SKM-1 treated with dmso at 0.1 percent for 144 hours (cell line): Measurements from ENCODE around the gene WWTR1.

Source experiments
- DNase-seq: peaks from one replicate; lab custom pipeline; 2025; ENCODE audit not compliant: unreplicated experiment; lab: John Stamatoyannopoulos, UW

The WWTR1 gene

DNA sequence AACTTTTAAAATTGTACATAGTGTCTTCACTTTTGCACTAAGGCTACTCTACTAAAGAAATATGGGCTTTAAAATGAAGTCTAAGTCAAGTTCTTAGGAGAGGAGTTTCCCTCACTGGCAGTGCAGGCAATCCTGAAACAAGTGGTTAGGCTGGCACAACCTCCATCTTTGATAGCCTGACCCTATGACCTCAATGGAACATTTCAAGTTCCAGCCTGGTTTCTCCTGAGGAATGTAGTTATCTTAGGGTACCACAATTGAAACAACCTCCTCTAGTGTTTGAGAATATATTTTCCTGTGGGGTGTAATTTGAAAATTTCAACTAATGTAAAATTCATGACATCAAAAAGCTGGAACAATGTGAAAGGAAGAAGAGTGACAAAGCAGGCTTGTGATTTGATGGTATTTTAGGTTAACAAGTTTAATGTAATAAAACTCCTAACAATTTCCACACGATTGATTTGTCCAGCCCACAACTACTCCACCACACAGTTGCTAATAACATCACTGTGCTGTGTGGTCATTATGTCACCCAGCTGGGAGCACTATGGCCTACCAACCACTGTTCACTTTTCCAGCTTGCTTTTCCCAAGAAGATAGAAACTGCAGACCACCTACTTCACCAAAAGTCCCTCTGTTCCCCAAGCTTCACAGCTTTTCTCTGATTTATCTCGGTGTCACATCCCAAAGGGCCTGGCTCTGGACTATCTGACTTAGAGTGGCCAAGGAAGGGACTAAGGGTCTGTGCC is 1.8 kb downstream of the WWTR1 start:
- DNase-seq, result no peak

DNA sequence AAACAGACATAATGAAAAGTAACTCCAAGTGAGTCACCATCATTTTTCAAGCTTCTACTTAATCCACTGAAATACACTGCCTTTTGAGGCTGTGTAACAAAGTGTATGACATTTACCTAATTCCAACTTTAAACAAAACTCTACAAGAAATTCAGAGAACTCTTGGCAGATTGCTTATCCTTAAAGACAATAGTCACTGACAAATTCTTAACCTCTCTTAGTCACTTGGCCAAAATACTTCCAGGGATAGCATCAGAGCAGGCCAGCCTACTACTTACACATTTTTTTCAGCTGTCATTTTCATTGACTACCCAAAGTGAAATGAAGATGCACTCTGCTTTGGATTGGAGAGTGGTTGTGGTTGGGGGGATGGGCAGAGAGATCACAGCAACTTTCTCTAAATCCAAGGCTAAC is 3.6 kb downstream of the WWTR1 start:
- no peak for DNase-seq

DNA sequence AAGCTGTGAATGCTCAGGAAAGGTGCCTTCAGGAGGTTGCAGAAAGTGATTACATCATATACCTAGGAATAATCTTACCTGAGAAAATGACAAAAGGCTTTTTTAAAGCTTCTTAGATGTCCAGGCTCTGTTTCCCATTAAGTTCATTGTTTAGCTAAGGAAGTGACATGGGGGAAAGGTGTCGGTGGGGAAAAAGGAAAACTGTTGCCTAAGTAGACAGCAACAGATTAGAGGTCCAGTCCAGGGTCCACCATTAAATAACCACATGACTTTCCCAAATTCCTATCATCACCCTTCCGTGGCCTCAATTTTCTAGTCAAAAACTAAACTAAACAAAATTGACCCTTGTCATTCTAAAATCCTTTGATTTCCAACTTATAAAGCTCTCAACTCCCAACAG is 4.3 kb downstream of the WWTR1 start:
- no peak for DNase-seq

DNA sequence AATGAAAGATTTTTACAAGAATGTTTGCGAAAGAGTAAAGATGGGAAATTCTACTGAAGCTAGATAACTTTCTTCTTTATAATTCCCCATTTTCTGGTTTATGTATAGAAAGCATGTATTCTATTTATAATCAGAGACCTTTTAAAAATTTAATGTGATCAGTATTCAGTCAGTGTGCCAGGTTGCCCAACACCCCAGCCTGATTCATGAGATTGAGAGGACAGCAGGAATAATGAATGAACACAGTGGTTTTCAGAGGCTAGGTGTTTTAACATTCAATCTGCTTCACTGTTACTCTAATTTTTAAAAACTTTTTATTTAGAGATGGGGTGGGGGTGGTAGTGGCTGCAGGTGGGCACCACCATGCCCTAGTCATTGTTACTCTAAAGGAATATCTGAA is 4.7 kb downstream of the WWTR1 start:
- DNase-seq, result no peak

DNA sequence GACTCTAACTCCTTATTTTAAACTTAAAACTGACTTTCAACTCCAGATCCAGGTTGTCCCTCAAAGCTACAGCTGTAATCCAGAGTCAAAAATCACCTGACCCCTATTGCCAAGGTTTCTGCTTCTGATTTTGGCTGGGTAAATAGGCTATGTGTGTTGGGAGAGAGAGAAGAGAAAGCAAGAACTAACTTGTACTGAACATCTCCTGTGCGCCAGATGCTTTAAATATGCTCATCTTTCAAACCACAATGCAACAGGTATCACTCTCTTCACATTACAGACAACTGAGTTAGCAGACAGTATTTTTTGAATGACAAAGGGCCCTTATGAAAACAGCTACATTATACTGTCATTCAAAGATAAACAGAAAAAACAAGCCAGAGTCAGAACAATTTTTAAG is 7.0 kb downstream of the WWTR1 start:
- DNase-seq, result no peak

DNA sequence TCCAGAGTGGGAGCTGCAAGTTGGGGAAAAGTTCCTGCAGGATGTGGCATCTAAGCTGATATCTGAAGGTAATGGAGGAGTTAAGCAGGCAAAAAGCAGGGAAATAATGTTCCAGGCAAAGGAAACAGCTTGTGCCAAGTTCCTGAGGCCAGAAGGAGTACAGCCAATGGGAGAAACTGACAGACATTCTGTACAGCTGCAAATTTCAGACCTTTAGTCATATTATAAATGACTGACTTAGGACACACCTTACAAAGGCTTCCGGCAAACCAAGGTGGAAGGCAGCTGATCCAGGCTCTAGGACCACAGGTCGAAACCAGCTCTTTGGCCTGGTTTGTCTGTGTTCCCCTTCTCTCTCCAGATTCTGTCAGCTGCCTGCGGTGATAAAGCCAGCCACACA is 9.3 kb downstream of the WWTR1 start:
- no peak for DNase-seq

DNA sequence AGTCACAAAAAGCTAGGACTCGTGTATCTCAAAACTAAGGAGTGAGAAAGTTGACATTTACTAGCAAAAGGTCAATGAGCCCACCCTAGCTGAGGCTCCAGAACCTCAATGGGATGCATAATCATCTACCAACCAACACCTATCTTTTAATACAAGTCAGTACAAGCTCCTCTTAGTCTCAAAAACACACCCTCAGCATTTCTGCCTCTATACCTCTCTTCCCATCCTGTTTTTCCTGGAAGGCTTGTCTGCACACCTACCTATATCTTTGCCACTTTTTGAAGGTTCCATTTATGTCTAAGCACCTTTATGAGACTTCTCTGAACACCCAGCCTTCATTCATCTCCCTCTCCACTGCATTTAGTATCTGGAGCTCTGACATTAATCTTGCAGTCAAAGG is 10.0 kb downstream of the WWTR1 start:
- DNase-seq, result no peak

DNA sequence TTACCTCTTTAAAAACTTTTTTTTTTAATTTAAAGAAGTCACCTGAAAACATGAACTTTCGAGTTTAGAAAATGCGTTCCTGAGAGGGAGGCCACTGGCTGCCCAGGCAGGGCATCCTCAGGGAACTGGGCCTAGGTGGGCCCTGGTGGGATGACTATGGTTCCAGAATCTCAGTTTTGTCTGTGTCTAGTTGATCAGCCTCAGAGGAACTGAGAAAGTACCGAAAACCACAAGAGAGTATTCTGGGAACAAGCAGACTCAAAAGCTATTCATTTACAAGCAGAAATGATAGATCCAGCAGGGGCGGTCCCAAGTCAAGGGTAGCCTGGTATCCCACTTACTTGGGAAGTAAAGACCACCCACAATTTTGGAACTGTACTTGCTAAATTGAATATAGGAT is 10.5 kb downstream of the WWTR1 start:
- no peak for DNase-seq

DNA sequence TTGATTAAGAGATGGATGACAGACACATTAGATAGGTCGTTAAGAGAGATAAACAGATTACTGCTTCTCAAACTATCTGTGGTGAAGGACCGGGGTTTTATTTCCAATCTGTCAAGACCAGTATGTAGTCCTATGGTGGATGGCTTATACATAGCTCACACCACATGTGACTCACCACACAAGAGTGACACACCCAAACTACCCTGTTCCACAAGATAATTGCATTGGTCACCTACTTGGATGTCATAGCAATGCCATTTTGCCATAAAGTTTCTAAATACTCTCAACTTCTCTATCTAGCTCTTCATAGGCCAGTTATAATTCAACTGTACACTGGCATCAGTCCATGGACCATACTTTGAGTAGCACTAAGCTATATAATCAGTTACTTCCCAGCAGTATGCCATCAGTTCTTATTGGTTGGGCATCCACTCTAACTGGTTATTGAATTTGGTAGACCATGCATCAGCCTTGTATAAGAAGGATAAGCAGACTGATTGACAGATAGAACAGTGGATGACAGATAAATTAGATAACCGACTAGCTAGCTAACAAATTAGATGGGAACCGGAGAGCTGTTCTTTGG is 11.6 kb downstream of the WWTR1 start:
- no peak for DNase-seq

DNA sequence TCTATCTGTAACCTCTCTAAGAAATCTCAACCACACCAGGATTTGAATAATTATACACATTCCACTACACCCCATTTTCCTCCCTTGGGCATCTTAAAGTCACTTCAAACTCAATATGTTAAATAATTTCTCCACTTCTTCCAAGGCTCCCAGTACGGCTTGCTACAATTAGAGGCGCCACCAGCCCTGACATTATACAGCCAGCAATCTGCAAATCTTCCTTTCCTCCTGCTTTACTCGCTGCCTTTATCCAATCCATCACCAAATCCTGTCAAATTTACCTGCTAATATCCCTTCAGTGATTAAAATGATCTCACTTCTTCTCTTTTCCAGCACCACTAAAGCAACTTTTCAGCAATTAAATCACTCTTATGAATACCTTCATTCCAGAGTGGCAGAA is 13.9 kb downstream of the WWTR1 start:
- DNase-seq, result no peak

DNA sequence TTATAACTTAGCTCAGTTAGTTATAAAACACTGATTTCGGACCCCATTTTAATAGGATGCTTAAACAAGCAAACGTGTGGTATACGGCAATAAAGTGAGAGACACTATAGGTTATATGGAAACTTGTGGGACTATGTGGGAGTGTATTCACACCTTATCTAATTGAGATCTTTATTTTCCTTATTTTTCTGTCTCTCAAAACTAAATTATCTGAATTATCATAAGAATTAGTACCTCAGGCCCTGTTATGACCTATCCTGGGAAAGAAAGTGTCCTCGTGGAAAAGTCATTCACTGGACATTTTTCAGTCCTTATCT is 14.4 kb downstream of the WWTR1 start:
- DNase-seq, result no peak

DNA sequence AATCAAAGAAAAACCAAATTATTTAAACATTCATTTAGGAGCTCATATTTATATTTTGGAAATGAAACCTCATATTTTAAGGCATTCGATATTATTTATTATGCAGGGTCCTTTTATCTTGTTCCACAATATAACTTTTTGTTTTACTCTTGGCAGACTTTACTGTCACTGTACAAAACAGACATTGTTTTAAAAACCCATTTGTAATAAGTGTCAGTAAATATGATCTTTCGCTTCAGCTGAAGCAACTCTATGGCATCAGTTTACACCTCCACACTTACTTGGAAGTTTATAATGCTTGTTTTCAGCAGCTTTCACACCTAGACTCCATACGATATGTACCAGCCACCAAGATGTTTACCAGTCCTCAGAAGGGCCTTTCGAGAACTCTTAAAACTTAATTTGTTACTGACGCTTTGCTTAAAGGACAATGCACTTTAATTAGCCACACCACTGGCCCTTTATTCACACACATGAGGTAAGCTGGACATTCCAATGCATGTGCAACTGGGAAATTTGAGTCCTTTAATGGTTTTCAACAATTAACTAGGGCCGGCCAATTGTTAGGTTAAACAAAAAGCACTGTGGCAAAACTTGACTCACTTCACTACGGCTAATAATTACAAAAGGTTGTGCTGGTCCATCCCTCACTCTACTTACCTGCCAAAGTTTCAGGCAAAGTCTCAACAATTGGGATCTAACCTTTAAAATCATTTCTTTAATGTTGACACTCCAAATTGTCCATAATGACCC is 16.7 kb downstream of the WWTR1 start:
- no peak for DNase-seq

DNA sequence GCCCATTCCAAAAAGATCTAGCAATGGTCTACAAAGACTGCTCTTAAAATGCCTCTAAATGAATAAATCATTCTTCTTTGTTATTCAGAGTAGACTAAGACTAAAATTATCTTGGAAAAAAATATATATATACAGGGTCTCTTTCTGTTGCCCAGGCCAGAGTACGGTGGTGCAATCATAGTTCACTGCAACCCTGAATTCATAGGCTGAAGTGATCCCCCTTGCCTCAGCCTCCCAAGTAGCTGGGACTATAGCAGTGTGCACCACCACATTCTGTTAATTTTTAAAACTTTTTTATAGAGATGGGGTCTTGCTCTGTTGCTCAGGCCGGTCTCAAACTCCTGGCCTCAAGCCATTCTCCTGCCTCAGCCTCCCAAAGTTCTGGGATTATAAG is 18.7 kb downstream of the WWTR1 start:
- no peak for DNase-seq

DNA sequence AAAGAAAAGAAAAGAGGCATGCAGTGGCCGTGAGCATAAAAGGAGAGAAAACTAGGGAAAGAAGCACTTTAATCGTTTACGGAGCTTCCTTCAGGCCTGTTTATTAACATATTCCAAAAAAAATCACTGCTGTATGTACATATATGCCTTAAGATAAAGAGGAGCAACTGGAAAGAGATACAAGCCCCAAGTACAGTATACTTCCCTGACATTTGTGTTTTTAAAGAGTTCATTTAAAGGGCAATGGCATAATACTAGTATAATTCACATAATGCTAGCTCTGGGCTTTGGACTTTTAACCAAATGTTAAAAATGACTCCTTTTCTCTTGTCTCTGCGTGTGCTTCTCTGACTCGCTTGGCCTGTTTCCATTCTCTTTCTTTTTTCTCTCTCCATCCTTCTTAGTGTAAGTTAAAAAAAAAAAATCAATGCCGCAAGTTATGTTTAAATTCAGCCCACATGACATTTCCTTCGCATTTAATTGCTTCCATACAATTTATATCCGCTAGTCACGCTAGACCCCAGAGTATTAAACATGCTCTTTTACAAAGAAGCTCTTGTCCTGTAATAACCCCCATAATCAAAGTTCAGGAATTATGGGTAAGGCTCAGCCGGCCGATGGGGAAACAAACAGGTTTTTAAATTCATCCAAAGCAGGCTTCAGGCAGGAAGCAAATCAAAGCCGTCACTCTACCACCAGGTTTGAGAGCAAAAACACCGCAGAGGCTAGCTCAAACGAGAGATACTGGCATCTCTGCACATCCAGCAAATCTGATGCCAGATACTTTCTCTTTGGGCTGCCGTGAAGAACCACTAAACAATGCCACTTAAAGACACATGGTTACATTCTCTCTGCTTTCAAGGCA is 19.4 kb downstream of the WWTR1 start:
- DNase-seq, result no peak

DNA sequence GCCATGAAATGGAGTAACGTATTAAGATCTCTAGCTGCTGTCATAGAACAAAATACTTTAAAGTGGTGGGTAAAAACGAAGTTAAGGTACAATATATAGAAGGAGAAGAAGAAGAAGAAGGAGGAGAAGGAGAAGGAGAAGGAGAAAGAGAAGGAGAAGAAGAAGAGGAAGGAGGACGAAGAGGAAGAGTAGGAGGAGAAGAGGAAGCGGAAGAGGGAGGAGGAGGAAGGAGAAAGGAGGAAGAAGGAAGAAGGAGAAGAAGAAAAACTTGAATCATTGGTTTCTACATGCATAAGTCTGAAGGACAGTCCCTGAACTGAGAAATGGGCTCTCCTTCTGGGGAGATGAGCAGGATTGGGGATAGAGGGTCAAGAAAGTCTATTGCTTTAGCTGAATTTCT is 22.4 kb downstream of the WWTR1 start:
- no peak for DNase-seq

DNA sequence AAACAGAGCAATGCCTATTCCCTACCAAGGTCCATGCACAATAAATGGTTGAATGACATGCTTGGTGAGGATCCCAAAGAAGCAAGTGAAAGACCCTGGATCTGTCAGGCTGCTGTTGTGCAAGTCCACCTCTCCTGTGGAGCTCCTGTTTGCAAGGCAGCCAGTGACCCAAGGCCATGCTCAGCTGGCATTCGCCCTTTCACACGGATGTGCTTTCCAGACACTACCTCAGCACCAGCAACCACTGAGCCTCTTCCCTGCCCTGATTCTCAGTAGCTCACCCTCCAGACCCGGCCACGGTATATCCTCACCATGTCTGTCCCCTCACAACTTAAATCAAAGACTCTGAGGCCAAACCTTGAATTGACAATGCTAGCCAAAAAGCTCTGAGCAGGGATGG is 23.3 kb downstream of the WWTR1 start:
- DNase-seq, result no peak

DNA sequence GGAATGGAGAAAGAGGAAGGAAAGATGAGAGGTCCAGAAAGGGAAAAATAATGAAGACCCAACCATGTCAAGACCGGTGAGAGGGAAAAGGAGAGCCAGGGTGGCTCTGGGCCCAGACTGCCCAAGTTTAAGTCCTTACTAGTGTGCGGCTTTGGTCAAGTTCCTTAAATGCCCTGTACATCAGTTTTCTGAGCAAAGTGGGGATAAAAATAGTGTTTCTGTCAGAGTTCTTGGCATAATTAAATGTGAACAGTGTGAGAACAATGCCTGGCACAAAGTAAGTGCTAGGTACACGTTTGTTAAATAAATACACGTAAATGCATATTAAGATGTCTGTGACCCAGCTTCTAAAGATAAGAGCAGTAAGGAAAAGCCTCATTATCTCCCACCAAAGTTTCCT is 23.8 kb downstream of the WWTR1 start:
- DNase-seq, result no peak

DNA sequence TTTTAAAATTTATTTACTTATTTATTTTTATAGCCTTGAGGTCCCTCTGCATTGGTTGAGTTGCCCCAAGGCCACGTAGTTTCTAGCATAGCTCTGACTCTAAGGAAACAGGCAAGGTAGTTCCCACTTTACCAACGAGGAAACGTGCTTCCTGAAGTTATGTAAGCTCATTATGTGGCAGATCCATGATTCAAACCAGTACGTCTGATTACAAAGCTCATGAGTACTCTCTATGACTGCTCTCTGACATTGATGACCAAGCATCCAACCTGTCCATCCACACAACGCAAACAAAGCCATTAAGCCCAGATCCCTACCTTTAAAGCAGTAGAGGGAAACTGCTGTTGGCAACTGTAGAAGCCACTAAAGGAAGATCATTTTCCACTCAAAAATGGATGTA is 25.6 kb downstream of the WWTR1 start:
- DNase-seq, result no peak

DNA sequence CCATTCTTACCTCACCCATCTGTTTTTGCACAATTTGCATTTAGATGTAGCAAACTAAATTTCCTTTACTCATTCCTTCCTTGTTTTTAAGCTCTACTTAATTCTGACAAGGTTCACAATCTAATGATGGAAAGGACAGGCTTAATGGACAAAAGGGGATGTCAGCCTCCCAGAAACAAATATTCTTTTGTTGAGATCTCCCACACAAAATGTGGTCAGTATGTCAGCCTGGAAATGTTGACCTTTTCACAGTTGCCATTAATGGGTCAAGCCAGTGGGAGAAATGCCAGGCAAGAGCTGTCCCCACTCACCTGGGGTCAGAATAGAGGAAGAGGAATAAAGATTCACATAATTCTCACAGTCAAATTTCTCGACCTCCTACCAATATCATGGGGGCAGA is 27.0 kb downstream of the WWTR1 start:
- DNase-seq, result no peak

DNA sequence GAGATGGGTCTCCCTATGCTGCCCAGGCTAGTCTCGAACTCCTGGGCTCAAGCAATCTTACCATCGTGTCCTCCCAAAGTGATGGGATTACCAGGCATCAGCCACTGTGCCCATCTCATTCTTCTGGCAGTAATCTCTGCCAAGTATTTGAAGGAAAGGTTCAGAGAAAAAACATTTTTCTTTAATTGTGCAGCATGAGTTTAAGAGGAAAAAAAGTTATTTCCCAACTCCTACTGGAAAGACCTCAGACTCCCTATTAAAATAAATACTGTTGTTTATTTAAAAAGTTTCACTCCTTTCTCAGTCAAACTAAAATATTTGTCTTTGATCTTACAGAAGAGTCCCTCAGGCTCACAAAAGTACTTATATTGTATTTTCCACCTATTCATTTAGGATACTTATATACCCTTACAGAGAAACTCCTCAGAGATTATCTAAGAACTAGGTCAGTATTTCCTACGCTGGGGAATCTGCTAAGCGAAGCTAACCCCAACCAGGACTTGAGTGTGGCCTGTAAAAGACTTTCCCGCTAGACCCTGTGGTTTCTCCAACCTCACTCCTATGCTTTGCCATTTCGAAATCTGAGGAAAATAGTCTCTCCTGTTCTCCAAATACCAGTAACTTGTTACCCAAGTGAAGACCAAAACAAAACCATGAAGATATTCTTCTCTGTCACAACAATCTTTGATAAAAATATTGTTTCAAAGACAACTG is 28.7 kb downstream of the WWTR1 start:
- DNase-seq, result no peak

DNA sequence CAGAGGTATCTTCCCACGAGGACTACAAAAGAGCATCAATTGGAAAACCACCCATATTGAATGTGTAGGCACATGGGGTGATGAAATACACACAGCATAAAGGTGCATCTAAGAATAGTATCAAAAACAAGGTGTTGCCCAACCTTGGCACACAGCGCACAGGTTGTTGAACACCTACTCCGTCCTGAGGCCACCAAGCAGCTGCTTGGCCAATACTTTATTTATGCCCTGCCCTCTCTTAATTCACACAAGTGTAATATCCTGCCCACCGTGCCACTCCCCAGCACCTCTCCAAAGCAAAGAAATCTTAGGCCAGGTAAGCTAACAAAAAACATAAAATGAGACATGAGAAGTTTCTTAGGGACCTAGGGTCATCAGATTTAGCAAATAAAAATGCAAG is 31.2 kb downstream of the WWTR1 start:
- DNase-seq, result no peak
